ENCODE results near the gene PFKM.

Gene PFKM

DNA sequence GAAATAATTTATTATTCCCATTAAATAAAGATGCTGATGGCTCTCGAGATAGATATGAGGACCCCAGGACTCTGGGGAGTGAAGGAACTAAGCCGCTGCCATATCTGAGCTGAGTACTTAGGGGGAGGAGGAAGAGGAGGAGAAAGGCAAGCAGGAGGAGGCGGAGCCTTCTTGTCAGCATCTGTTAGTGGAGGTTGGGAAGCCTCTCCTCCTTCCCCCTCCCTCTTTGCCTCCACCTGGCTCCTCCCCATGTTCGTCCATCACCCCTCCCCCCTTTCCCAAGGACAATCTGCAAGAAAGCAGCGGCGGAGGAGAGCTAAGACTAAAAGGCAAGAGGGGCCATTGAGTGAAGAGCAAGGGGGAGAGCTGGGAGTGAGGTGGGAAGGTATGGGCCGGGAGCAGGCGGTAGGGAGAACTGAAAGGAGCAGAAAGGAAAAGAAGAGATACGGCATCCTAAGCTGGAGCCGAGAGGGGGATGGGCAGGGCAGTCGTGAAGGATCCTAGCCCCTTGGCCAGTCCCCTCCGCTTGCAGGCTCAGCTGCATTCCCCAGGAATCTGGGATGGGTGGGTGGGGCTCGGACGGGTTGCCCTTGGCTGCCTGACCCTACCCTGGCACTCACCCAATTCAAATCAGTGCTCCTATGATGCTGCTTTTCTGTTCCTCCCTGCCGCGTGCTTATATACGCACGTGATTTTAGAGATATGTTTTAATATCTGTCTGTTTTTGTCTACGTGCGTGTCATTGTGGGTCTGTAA lies at the start of gene PFKM:
Gene PFKM (plus strand): TSS at position 287 of the 756 bp plus-strand sequence. CDS start 3,411 bp downstream, outside the sequence.
- DNase-seq: peak in 48 of 51 donors; percentile 5 to 86 (median 50)

- DNase-seq: no peak
Observed at GRCh38 chr12:48070033-48070432, 49.1 kb upstream of the PFKM start.

DNA sequence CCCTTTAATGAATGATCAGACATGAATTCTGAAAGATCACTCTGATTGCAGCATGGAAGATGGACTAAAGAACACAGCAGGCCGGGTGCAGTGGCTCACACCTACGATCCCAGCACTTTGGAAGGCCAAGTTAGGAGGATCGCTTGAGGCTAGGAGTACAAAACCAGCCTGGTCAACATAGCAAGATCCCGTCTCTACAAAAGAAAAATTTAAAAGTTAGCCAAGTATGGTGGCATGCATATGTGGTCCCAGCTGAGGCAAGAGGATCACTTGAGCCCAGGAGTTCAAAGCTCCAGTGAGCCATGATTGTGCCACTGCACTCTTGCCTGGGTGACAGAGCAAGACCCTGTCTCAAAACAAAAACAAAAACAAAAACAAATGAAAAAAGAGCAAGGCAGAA lies 48.4 kb upstream of the PFKM start:
- no peak for DNase-seq

DNA sequence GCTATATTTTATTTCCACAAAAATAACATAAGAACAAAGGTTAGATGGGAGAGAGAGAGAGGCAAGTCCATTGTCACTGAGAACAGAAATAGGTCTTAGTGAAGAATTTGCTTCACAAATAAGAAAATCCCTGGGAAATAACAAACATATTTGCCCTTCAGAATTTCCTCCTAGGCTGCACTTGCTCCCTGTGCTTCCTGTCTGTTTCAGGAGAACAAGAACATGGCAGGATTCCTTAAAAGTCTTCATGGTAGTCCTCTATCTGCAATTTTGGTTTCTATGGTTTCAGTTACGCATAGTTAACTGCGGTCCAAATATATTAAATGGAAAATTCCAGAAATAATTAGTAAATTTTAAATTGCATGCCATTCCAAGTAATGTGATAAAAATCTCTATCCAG lies 47.4 kb upstream of the PFKM start:
- no peak for DNase-seq

GRCh38 chr12:48072266-48072665 lies 46.9 kb upstream of the PFKM start:
- DNase-seq: no peak

GRCh38 chr12:48074266-48074665 lies 44.9 kb upstream of the PFKM start:
- no peak for DNase-seq

DNA sequence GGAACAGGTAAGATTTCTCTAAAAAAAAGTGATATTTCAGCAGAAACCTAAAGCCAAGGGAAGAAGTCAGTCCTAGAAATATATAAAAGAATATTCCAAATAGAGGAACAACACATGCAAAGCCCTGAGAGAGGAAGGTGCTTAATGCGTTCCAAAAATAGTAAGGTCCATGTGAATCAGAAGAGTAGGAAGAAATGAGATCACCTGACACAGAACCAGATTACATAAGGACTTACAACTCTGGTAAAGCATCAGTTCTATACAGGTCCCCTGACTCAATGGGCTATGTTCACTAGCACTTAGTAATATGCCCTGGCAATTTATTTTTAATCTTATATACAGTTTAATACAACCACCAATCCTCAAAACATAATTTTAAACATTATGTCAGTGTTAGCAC lies 43.3 kb upstream of the PFKM start:
- DNase-seq: no peak

GRCh38 chr12:48077111-48077510 lies 42.1 kb upstream of the PFKM start:
- no peak for DNase-seq

DNA sequence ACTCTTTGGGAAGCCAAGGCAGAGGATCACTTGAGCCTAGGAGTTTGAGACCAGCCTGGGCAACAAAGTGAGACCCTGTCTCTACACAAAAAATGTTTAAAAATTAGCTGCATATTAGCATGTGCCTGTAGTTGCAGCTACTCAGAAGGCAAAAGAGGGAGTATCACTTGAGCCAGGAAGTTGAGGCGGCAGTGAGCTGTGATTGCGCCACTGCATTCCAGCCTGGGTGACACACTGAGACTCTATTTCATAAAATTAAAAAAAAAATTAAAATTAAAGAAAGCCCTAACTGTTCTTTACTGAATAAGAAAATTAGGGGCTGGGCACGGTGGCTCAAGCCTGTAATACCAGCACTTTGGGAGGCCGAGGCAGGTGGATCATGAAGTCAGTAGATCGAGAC lies 40.3 kb upstream of the PFKM start:
- DNase-seq: no peak

DNA sequence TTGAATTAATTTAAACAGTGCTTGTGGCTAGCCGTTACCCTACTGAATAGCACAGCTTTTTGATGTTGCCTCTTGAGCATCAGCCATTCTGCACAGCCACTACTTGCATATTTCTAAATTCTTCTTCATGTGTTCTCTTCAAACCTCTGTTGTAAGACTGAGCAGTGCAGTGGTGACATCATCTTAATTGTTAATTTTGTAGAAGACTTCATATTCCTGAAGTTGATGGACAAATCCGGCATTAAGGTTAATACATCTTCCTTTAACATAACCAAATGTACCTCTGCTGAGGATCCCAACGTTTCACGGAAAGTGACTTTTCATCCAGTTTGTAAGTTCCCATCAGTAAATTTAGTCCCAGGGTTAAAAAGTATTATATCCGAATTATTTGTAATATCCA lies 38.9 kb upstream of the PFKM start:
- DNase-seq: no peak

GRCh38 chr12:48080821-48081220 lies 38.3 kb upstream of the PFKM start:
- no peak for DNase-seq

DNA sequence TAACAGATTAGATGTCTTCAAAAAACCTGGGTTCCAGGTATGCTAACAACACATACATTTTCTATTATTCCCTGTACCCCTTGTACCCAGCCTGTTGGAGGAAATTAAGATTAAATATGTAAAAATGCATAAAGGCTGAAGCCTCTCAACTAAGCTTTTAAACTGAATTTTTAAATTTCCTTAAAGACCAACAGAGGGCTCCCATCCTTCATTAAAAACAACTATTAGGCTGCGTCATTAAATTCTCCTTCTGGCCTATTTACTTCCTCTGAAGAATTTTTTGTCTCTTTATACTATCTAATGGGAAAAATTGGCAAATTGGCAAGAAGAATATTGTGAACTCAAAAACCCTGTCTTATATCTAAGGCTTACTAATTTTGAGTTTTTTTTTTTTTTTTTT lies 35.1 kb upstream of the PFKM start:
- DNase-seq: no peak

- no peak for DNase-seq
Observed at GRCh38 chr12:48084841-48085460, 34.2 kb upstream of the PFKM start.

- DNase-seq: no peak
Observed at GRCh38 chr12:48086327-48086726, 32.8 kb upstream of the PFKM start.

GRCh38 chr12:48092611-48093010 lies 26.6 kb upstream of the PFKM start:
- DNase-seq: no peak

DNA sequence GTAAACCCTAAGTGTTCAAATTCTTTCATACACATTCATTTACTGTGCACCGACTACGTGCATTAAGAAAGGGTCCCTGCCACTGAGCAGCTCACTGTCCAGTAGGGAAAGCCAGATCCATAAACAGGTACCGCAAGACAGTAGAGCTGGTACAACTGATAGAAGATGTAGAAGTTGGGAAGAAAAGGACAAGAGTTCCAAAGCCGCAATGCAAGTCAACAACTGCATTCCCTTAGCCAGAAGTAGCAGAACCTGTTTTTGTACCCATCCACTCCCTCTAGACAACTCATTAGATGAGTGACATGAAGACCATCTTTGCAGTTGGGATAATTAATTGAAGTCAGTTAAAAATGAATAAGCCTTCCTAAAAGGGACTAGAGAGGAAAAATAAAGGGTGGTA lies 14.6 kb upstream of the PFKM start:
- no peak for DNase-seq

- DNase-seq: peak in 5 of 51 donors; percentile 22 to 82 (median 57)
Observed at GRCh38 chr12:48105321-48105866, 13.8 kb upstream of the PFKM start.

DNA sequence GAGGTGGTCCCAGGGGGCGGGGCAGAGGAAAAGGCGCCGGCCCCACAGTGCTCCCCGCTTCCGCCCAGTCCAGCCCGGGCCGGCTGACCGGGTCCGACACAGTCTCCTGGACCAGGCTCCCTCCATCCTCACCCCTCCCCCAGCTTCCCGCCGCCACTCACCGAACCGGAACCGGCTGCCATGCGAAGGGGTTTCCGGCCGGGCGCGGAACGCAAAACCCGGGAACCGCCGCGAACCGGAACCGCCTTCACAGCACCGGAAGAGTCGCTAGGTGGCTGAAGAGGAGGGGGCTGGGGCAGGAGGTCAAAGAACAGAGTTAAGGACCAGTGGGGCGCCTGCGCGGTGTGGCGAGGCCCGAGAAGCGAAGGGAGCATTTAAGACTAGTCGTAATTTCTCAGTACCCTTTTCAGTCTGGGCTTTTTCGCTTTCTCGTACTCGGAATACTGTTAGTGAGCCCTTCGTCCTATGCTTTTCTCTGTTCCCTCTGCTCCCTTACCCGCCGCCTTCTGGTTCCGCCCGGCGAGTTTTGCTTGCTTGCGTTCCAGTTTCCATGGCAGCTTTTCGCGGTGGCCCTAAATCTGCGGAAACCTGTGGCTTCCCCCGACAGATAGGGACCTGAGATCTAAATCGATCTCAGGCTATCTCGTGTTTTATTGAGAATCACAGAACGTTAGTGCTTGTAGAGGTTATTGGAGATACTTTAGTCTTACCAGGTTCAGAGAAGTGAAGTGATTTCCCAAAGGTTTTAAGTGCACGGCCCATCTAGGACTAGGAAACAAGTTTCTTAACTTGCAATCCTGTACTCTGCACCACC lies 13.1 kb upstream of the PFKM start, which contains the start of gene SENP1:
Gene SENP1 (minus strand): TSS at position 213 of the 814 bp plus-strand sequence. CDS start 4,607 bp downstream, outside the sequence.
- peak; percentile 62 to 95 (median 87) for DNase-seq

GRCh38 chr12:48106681-48107613 lies 12.2 kb upstream of the PFKM start:
- DNase-seq: no peak

DNA sequence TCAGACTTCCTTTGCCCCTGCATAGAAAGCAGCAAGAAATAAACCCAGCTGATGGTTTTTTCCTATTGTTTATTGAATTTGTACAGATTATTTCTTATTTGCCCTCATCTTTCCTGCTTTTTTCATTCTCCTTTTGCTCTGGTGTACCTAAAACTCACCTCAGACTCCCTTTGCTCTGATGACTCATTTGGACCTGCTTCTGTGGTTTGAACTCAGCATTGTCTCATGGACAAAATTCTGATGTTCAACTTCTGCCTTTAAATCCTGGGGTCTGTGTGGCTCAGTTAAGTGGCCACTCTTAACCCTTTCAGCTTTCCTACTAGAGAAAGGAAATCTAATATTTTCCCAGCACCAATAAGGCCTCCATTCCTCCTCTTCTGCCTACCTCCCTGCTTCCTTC lies 9.7 kb upstream of the PFKM start:
- no peak for DNase-seq
